CD4-positive, alpha-beta T cell treated with Interleukin-4 for 4 hours (primary cell): ENCODE measurements around the gene PKHD1.

Experiments used
- DNase-seq: peaks from one replicate; pipeline ENCODE4 v3.0.0-alpha.2; 2020

PKHD1 gene

GRCh38 chr6:51600514-51600913, 486.9 kb downstream of the PKHD1 start:
- DNase-seq, result no peak

GRCh38 chr6:51598171-51598570, 489.2 kb downstream of the PKHD1 start:
- no peak for DNase-seq

DNA sequence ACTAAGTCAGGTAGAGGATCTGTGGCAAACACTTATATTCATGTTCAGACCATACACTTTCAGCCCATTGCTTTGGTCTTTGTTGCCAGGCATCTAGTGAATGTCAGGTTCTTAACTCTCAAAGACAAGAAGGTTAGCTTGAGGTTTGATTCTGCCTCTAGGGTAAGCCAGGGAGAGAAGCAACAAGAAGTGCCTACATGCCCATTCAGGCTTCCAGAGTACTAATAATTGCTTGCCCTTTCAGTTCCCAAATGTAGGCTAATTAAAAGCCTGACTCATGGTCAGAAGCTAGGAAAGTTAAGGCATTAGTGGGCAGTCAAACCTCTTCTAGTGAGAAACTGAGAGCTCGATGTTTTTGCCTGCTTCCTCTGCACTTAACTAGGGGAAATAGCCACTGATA, 492.4 kb downstream of the PKHD1 start:
- no peak for DNase-seq

DNA sequence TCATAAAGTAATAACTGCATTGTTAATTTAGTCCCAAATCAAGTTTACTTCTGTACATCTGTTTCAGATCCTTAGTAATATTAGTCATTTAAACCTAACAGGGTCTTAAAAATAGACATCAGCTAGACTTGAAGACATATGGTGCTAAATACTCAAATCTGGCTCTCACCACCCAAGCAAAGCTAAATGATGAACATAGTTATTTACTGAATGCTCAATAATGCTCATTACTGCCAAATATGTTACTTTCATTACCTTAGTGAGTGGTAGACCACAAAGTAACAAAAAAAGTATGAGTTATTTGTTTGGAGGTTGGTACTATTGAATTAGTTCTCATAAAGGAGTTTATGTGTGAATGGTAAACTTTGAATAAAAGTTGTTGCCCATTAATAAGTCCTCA, 502.1 kb downstream of the PKHD1 start:
- DNase-seq, result no peak

DNA sequence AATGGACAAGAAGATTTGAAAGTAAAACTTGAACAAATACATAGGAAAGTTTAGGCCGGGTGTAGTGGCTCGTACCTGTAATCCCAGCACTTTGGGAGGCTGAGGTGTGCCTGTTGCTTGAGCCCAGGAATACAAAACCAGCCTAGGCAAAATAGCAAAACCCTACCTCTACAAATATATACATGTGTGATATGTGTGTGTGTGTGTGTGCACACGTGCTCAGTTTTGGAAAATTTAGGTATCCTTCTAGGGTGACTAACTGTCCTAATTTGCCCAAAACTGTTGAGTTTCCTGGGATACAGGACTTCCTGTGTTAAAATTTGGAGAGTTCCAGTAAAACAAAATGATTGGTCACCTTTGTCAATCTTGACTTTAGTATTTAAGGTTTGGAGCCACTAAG, 503.2 kb downstream of the PKHD1 start:
- no peak for DNase-seq

DNA sequence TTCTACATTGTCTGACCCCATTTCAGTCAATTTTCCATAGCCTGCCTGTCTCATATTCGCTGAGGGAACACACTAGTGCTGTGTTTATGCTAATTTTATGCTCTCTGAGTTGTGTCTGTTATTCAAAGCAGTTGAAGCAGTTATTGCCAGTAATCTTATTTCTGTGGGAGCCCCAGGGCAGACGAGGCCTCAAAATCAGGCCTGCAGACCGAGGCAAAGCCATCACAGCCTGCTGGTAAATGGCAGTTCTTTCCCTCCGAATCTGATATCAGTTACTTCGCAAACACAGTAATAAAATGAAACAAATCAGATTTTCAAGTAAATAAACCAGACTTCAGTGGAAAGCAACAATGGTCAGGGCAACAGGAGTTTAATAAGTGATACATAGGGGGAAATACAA, 508.4 kb downstream of the PKHD1 start:
- DNase-seq, result no peak

DNA sequence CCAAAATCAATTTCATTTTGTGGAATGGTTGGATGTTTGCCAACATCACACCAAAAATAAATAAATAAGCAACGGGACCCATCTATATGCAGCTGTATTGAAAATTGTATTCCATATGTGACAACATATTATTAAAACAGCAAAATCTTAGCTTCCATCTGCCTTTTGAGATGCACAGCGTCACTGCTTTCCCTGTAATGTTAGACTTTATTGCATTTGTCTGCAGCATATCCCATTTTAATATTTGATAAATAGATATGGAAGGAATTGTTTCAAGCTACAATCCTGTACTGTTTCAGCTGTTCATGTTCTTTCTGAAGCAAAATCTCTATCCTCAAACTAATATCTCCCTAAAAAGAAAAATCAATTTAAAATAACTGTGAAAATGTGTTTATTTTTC, 509.1 kb downstream of the PKHD1 start:
- DNase-seq, result no peak

DNA sequence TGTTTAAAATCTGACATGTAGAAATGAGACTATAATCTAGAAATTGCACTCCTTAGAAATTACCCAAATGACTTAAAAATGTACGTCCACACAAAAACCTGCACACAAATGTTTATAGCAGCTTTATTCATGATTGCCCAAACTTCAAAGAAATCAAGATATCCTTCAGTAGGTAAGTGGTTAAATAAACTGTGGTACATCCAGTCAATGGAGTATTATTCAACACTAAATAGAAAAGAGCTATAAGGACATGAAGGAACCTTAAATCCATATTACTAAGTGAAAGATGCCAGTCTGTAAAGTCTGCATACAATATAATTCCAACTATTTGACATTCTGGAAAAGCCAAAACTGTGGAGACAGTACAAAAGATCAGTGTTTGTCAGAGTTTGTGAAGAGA, 513.4 kb downstream of the PKHD1 start:
- DNase-seq, result no peak

DNA sequence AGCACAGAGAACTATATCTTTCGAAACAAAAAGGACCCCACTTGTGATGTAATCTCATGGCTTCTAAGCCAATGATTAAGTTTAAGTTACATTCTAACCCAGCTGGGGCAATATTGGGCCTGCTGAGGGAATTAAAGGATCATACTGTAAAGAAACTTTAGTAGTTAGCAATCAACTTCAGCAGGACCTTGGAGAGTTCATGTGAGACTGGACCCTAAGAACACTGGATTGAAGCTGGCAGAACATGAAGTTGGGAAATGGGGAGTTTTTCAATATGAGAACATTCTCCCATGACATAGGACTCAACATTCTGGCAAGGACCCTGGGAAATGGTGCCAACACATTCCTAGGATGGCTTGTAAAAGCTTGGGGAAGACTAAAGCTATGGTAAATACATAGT, 516.2 kb downstream of the PKHD1 start:
- no peak for DNase-seq

DNA sequence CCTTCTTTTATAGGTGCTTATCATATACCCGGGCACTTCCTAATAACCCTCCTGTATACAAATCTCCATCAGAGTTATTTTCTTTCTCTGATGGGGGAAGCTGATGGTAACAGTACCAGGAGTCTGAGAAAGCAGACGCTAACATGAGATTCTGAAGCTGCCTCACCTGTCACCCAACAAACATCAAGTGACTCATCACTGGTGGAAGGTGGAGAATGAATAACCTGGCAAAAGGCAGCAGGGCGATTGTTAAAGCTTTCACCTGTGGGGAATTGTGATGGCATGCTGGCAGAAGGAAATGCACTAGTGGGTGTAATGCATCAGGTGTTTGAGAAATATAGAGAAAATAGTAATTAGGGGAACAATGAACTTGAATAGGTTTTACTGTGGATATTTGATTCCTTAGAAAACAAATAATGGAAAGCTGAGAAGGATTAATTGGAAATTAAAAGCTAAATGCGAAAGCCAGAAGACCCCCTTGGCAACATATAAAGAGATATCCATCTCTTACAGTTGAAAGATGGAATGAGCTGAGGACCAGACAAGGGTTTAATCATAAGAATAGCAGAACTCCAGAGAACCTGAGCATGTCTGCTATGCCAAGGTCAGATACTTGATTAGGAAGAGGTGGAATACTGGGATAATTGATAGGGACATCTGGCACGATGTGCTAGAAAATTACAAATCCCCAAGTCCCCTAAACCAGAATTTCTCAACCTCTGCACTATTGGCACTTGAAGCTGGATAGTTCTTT, 517.1 kb downstream of the PKHD1 start:
- DNase-seq, result no peak

DNA sequence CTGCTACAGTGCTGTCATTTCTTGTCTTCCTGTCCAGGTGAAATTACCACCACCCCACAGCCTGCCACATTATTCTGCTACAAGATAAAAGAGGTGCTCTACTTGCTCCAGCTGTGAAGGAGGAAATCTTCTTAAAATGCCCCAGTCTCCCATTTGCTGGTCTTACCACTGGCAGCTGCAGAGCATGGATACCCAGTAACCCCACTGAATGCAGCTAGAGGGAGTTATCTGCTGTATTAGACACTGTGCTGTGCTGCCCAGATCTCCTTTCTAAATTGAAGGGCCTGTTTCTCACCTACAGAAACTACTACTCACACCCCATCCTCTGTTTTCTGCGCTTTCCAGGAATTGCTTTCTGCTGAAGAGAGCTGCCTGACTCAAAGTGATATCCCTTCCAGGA, 517.8 kb downstream of the PKHD1 start:
- no peak for DNase-seq

- no peak for DNase-seq
Observed at GRCh38 chr6:51568771-51569170, 518.6 kb downstream of the PKHD1 start.

- DNase-seq, result no peak
Observed at GRCh38 chr6:51565472-51565871, 521.9 kb downstream of the PKHD1 start.
